Measurements from ENCODE around the gene USP50.

USP50 gene

DNA sequence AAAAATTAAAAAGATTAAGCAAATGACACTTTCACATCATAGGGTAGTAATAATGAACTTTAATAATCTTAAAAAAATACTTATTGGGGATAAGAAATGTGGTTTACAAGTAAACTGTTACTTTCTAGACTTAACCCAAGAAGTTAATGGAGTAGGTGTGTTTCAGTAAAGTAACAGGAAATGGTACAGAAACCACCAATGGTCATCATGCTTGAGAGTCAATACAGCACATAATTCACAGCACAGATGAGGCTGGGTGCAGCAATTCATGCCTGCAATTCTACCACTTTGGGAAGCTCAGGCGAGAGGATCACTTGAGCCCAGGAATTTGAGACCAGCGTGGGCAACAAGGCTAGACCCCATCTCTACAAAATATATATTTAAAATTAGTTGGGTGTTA lies 11.5 kb upstream of the USP50 start:
- no peak for ATAC-seq
- TF ChIP-seq RARB (CRISPR knock-in tag; IDR thresholded peaks at IDR 0.05) (no peak), ZC3H10 (CRISPR knock-in tag; IDR thresholded peaks at IDR 0.05) (no peak), ZNF8 (CRISPR knock-in tag; IDR thresholded peaks at IDR 0.05) (no peak), ZNF565 (CRISPR knock-in tag; conservative IDR thresholded peaks at IDR 0.05; ENCODE audit: low read depth) (no peak), OSR1 (CRISPR knock-in tag; IDR thresholded peaks at IDR 0.05) (no peak)
- TF ChIP-seq, protein P1, sequence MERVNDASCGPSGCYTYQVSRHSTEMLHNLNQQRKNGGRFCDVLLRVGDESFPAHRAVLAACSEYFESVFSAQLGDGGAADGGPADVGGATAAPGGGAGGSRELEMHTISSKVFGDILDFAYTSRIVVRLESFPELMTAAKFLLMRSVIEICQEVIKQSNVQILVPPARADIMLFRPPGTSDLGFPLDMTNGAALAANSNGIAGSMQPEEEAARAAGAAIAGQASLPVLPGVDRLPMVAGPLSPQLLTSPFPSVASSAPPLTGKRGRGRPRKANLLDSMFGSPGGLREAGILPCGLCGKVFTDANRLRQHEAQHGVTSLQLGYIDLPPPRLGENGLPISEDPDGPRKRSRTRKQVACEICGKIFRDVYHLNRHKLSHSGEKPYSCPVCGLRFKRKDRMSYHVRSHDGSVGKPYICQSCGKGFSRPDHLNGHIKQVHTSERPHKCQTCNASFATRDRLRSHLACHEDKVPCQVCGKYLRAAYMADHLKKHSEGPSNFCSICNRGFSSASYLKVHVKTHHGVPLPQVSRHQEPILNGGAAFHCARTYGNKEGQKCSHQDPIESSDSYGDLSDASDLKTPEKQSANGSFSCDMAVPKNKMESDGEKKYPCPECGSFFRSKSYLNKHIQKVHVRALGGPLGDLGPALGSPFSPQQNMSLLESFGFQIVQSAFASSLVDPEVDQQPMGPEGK (CRISPR knock-in tag; IDR thresholded peaks at IDR 0.05; ENCODE audit: borderline replicate concordance), result no peak

DNA sequence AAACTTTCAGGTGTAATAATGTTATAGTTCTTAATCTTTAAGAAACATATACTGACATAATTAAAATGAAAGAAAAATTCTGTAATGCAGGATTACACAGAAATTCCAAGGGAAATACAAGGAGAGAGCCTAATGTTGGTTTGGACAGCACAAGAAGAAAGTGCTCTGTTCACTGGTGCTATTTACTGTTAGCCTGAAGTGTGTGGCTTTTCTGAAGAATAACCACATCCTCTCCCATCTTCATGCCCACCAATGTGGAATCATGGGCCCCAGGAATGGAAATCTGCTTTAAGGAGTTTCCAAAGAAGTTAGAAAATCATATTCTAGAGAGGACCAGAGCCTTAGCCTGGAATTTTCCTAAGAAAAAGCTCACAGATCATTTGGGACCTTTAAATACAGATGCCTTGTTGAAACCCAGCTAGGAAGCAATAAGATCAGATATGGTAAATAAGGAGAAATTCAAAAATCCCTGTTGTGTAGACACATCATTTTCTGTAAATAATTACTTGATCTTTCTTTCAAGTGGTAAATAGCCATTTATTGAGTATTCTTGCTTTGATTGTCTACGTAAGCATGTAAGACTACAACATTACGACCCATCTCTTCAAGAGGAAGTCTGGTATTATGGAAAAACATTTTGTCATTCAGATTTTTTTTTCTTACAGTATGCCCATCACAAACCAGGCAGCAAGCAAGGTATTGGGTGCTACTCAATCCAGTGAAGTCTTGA lies 10.3 kb upstream of the USP50 start:
- no peak for TF ChIP-seq TOX (CRISPR knock-in tag; IDR thresholded peaks at IDR 0.05; ENCODE audit: borderline replicate concordance)
- no peak for TF ChIP-seq CREB5 (CRISPR knock-in tag; IDR thresholded peaks at IDR 0.05; ENCODE audit: low read depth)
- TF ChIP-seq ZNF70 (CRISPR knock-in tag; IDR thresholded peaks at IDR 0.05), result no peak
- TF ChIP-seq BACH2 (CRISPR knock-in tag; IDR thresholded peaks at IDR 0.05; ENCODE audit: borderline replicate concordance), result no peak
- TF ChIP-seq ESRRG (CRISPR knock-in tag; IDR thresholded peaks at IDR 0.05), result no peak
- TF ChIP-seq SNAI2 (CRISPR knock-in tag; IDR thresholded peaks at IDR 0.05), result no peak
- TF ChIP-seq PPARA (CRISPR knock-in tag; IDR thresholded peaks at IDR 0.05; ENCODE audit: borderline replicate concordance), result no peak
- no peak for TF ChIP-seq ZNF565 (CRISPR knock-in tag; conservative IDR thresholded peaks at IDR 0.05; ENCODE audit: low read depth)
- ATAC-seq, result no peak

DNA sequence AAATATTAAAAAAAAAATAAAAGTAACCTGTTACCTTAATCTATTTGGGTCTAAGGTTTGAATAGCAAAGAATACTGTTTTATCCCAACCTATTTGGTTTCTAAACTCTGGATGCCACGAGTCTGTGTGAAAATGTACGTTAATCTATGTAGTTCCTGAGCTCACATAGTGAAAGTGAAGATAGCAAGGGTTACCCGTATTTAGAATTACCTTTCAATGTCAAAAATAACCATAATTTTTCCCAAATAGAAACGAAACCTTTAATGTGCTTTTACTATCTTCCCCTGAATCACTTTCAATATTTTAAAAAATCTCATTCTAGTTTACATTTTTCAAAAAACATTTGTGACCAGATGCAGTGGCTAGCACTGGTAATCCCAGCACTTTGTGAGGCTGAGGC lies 5.8 kb upstream of the USP50 start:
- ATAC-seq, result no peak
- TF ChIP-seq BACH2 (CRISPR knock-in tag; IDR thresholded peaks at IDR 0.05; ENCODE audit: borderline replicate concordance) (no peak), ARNTL (CRISPR knock-in tag; IDR thresholded peaks at IDR 0.05; ENCODE audit: borderline replicate concordance, low read depth) (no peak), ZFP3 (CRISPR knock-in tag; IDR thresholded peaks at IDR 0.05) (no peak), CREB5 (CRISPR knock-in tag; IDR thresholded peaks at IDR 0.05; ENCODE audit: low read depth) (no peak), ZNF565 (CRISPR knock-in tag; conservative IDR thresholded peaks at IDR 0.05; ENCODE audit: low read depth) (no peak), RARB (CRISPR knock-in tag; IDR thresholded peaks at IDR 0.05) (no peak), ESRRG (CRISPR knock-in tag; IDR thresholded peaks at IDR 0.05) (no peak), ZNF70 (CRISPR knock-in tag; IDR thresholded peaks at IDR 0.05) (no peak)
- TF ChIP-seq, protein P2, sequence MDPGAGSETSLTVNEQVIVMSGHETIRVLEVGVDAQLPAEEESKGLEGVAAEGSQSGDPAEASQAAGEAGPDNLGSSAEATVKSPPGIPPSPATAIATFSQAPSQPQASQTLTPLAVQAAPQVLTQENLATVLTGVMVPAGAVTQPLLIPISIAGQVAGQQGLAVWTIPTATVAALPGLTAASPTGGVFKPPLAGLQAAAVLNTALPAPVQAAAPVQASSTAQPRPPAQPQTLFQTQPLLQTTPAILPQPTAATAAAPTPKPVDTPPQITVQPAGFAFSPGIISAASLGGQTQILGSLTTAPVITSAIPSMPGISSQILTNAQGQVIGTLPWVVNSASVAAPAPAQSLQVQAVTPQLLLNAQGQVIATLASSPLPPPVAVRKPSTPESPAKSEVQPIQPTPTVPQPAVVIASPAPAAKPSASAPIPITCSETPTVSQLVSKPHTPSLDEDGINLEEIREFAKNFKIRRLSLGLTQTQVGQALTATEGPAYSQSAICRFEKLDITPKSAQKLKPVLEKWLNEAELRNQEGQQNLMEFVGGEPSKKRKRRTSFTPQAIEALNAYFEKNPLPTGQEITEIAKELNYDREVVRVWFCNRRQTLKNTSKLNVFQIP (CRISPR knock-in tag; IDR thresholded peaks at IDR 0.05; ENCODE audit: borderline replicate concordance, low read depth), result no peak

GRCh38 chr15:50549326-50549725 lies 2.9 kb upstream of the USP50 start:
- no peak for ATAC-seq
- TF ChIP-seq ZFP30 (CRISPR knock-in tag; IDR thresholded peaks at IDR 0.05), result no peak
- no peak for TF ChIP-seq TOX (CRISPR knock-in tag; IDR thresholded peaks at IDR 0.05; ENCODE audit: borderline replicate concordance)
- no peak for TF ChIP-seq OSR1 (CRISPR knock-in tag; IDR thresholded peaks at IDR 0.05)
- TF ChIP-seq, protein P3, sequence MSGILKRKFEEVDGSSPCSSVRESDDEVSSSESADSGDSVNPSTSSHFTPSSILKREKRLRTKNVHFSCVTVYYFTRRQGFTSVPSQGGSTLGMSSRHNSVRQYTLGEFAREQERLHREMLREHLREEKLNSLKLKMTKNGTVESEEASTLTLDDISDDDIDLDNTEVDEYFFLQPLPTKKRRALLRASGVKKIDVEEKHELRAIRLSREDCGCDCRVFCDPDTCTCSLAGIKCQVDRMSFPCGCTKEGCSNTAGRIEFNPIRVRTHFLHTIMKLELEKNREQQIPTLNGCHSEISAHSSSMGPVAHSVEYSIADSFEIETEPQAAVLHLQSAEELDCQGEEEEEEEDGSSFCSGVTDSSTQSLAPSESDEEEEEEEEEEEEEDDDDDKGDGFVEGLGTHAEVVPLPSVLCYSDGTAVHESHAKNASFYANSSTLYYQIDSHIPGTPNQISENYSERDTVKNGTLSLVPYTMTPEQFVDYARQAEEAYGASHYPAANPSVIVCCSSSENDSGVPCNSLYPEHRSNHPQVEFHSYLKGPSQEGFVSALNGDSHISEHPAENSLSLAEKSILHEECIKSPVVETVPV (CRISPR knock-in tag; IDR thresholded peaks at IDR 0.05), result no peak
- TF ChIP-seq ARNTL (CRISPR knock-in tag; IDR thresholded peaks at IDR 0.05; ENCODE audit: borderline replicate concordance, low read depth), result no peak
- no peak for TF ChIP-seq ZNF8 (CRISPR knock-in tag; IDR thresholded peaks at IDR 0.05)
- no peak for TF ChIP-seq CREB5 (CRISPR knock-in tag; IDR thresholded peaks at IDR 0.05; ENCODE audit: low read depth)
- no peak for TF ChIP-seq ESRRG (CRISPR knock-in tag; IDR thresholded peaks at IDR 0.05)
- no peak for TF ChIP-seq ZNF565 (CRISPR knock-in tag; conservative IDR thresholded peaks at IDR 0.05; ENCODE audit: low read depth)
- TF ChIP-seq, protein P1 (CRISPR knock-in tag; IDR thresholded peaks at IDR 0.05; ENCODE audit: borderline replicate concordance), result no peak
- TF ChIP-seq ISL1 (CRISPR knock-in tag; IDR thresholded peaks at IDR 0.05), result no peak
- TF ChIP-seq TCF4 (CRISPR knock-in tag; IDR thresholded peaks at IDR 0.05; ENCODE audit: borderline replicate concordance), result no peak
- no peak for TF ChIP-seq PPARA (CRISPR knock-in tag; IDR thresholded peaks at IDR 0.05; ENCODE audit: borderline replicate concordance)
- TF ChIP-seq ZC3H10 (CRISPR knock-in tag; IDR thresholded peaks at IDR 0.05), result no peak
- TF ChIP-seq RARB (CRISPR knock-in tag; IDR thresholded peaks at IDR 0.05), result no peak
- no peak for TF ChIP-seq CSDC2 (CRISPR knock-in tag; IDR thresholded peaks at IDR 0.05)
